Fibroblast of mammary gland (primary cell): ENCODE data around the gene USP53.

Source experiments
- DNase-seq: peaks from one replicate; pipeline ENCODE4 v3.0.0-alpha.2; 2010; ENCODE audit warnings: low read depth
- H3K4me3 ChIP-seq: 2 replicates; pipeline ENCODE4 v1.5.1; 2011; ENCODE audit warnings: low read depth, mild to moderate bottlenecking, low read length, moderate library complexity; ENCODE audit not compliant: control insufficient read depth
- TF ChIP-seq, protein P1 (sequence below): conservative IDR thresholded peaks from 2 replicates; pipeline ENCODE4 v1.5.1; 2011; ENCODE audit warnings: low read depth, low read length, inconsistent platforms; ENCODE audit not compliant: control insufficient read depth, insufficient read depth

The USP53 gene

DNA sequence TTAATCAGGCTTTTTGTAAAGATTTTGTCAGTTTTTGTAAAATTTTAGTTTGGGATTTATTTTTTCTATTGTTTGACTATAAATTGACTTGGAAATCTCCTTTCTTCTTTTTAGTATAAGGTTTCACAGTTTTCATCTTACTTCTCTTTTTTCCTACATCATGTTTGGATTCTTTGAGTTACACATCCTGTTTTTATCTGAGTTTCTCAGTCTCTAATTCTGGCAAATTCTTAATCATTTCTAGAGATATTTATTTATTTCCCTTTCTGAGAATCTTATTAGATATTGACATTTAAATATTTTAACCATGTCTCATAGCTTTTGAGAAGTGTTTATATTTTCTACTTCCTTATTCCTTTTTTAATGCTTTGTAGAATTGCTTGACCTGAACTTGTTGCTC, 20.7 kb downstream of the USP53 start:
- DNase-seq: no peak
- no peak overlapping the region for H3K4me3 ChIP-seq
- TF ChIP-seq, protein P1, sequence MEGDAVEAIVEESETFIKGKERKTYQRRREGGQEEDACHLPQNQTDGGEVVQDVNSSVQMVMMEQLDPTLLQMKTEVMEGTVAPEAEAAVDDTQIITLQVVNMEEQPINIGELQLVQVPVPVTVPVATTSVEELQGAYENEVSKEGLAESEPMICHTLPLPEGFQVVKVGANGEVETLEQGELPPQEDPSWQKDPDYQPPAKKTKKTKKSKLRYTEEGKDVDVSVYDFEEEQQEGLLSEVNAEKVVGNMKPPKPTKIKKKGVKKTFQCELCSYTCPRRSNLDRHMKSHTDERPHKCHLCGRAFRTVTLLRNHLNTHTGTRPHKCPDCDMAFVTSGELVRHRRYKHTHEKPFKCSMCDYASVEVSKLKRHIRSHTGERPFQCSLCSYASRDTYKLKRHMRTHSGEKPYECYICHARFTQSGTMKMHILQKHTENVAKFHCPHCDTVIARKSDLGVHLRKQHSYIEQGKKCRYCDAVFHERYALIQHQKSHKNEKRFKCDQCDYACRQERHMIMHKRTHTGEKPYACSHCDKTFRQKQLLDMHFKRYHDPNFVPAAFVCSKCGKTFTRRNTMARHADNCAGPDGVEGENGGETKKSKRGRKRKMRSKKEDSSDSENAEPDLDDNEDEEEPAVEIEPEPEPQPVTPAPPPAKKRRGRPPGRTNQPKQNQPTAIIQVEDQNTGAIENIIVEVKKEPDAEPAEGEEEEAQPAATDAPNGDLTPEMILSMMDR: no peak

GRCh38 chr4:119233750-119234149, 21.2 kb downstream of the USP53 start:
- H3K4me3 ChIP-seq: no peak overlapping the region
- peak; percentile 51 for DNase-seq
- TF ChIP-seq, protein P1: no peak

DNA sequence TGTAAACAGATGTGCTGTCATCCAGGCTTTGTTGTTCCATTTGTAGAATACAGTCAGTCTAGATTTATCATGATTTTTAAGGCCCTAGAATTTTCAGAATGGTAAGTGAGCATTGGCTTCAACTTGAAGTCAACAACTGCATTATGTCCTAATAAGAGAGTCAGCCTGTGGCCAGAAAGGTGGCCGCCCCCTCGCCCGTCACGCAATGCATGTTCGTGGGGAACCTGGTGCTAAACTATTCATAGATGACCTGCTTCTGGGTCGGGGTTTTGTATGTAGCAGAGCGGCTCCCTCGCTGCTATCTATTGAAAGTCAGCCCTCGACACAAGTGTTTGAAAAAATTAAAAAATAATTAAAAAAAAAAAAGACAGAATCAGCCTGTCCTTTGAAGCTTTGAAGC, 24.7 kb downstream of the USP53 start:
- TF ChIP-seq, protein P1: no peak
- H3K4me3 ChIP-seq: no peak overlapping the region
- no peak for DNase-seq

- no peak for DNase-seq
- no peak overlapping the region for H3K4me3 ChIP-seq
- TF ChIP-seq, protein P1: no peak
Observed at GRCh38 chr4:119237642-119238041, 25.1 kb downstream of the USP53 start.

DNA sequence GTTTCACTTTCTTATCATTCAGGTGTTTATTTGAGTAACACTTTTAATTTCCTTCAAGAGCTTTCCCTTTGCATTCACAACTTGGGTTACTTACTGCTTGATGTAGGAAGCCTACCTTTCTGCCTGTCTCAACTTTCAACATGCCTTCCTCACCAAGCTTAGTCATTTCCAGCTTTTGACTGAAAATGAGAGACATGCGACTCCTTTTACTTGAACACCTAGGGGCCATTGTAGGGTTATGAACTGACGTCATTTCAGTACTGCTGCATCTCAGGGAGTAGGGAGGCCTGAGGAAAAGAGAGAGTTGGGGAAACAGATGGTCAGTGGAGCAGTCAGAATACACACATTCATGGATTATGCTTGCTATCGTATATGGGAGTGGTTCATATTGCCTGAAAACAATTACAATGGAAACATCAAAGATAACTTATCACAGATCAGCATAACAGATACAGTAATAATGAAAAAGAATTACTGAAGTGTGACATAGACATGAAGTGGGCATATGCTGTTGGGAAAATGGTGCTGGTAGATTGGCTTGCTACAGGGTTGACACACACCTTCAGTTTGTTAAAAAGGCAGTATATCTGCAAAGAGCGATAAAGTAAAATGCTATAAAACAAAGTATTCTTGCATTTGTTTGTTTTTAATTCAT, 25.7 kb downstream of the USP53 start:
- no peak for DNase-seq
- TF ChIP-seq, protein P1: no peak
- no peak overlapping the region for H3K4me3 ChIP-seq

DNA sequence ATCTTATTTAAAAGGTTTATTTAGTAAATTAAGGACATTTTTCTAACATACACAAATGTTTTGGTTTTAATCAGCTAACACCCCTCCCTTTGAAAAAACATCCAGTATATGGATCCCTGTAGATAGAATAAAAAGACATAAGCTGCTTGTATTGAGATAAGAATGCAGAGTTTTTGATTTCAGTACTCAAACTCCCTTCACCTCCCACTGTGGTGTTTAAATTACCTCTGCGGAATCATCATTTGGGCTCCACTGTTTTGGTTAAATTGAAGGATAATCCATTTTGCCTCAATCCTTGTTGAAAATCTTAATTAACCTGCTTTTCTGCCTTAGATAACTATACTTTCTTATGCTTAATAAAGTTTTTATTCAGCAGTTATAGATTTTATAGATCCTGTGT, 27.6 kb downstream of the USP53 start:
- TF ChIP-seq, protein P1: no peak
- no peak overlapping the region for H3K4me3 ChIP-seq
- no peak for DNase-seq

DNA sequence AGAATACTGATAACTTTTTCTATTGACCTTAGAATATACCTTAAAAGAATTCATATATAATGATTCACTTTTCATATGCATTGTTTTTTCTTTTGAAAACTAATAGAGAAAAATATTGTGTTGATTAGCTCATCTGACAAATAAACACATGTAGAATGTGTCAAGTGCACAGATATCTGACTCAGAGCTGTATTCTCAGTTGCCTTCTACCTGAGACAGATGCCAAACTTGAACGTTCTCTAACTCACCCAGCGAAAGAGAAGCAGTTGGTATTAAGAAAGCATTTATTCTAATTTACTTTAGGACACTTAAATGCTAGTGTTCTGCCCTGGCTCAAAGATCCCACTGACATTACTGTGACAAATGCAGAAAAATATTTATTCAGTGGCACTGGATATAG, 28.1 kb downstream of the USP53 start:
- TF ChIP-seq, protein P1: no peak
- DNase-seq: no peak
- H3K4me3 ChIP-seq: no peak overlapping the region
